SJSA1 (cell line): ENCODE results near the gene RPA1. TPM values are rescaled to one million over a fixed set of nuclear protein-coding genes. Genes with fewer than 3 reads are reported as not detected.

Experiments
- DNase-seq, 2 experiments: peaks; one replicate each; pipeline ENCODE4 v3.0.0-alpha.2; 2015 to 2020; ENCODE audit warnings: low spot score in 2 of 2, low read depth in 1 of 2
- H3K27ac ChIP-seq: fragments of 250-450 bp; sonication (Bioruptor Pico); 2 replicates; pipeline ENCODE4 v1.5.1; 2020; ENCODE audit warnings: mild to moderate bottlenecking, moderate library complexity
- H3K27me3 ChIP-seq: fragments of 250-450 bp; sonication (Bioruptor Pico); replicated peaks from 2 replicates; pipeline ENCODE4 v1.5.1; 2020; ENCODE audit warnings: mild to moderate bottlenecking, moderate library complexity
- H3K36me3 ChIP-seq: fragments of 250-450 bp; sonication (Bioruptor Pico); 2 replicates; pipeline ENCODE4 v1.5.1; 2020; ENCODE audit warnings: mild to moderate bottlenecking
- H3K4me1 ChIP-seq: fragments of 250-450 bp; sonication (Bioruptor Pico); replicated peaks from 2 replicates; pipeline ENCODE4 v1.6.1; 2021; ENCODE audit warnings: mild to moderate bottlenecking
- H3K4me3 ChIP-seq: fragments of 250-450 bp; sonication (Bioruptor Pico); 2 replicates; pipeline ENCODE4 v1.5.1; 2020; ENCODE audit warnings: mild to moderate bottlenecking
- H3K9me3 ChIP-seq: fragments of 250-450 bp; sonication (Bioruptor Pico); replicated peaks from 2 replicates; pipeline ENCODE4 v1.5.1; 2020; ENCODE audit warnings: mild to moderate bottlenecking
- total RNA-seq: library from RNA; depleted of rRNA; stranded (reverse); fragments of >200 nt; shearing (Covaris generic); gene quantifications from 2 replicates; pipeline ENCODE4 v1.2.3, GENCODE V29; 2014

The RPA1 gene
- total RNA-seq, 1 experiment from 2014 or later: 34.3 TPM

DNA sequence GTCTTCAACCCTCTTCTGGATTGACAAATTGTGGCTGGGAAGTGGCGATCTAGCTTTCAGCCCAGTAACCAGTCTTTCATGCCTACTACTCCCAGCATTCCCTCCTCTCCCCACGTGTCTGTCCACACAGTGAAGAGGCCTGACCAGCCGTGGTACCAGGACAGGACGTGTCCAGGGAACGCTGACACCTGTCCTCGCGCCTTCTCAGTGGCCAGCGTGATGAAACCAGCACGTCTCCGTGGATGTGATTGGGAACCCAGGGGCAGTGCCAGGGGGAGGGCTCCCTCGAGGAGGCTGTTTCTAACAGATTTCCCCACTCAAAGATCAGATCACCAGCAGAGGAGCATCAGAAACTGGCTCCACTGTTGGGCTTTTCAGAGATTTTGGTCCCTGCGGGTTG is 69.1 kb downstream of the RPA1 start:
- peaks cover 50% of the 10 kb centered on the region for H3K36me3 ChIP-seq
- no peak for DNase-seq
- no peaks in the 10 kb centered on the region for H3K9me3 ChIP-seq
- H3K4me3 ChIP-seq: no peak overlapping the region
- no peak overlapping the region for H3K27ac ChIP-seq
- H3K27me3 ChIP-seq: no peaks in the 10 kb centered on the region
- H3K4me1 ChIP-seq: no peaks in the 10 kb centered on the region

GRCh38 chr17:1899403-1900000 is 69.7 kb downstream of the RPA1 start:
- Histone ChIP-seq H3K27me3 (peaks cover 1% of the 10 kb centered on the region), H3K4me3 (no peak overlapping the region), H3K36me3 (peaks cover 45% of the 10 kb centered on the region), H3K4me1 (no peaks in the 10 kb centered on the region), H3K27ac (no peak overlapping the region), H3K9me3 (no peaks in the 10 kb centered on the region)
- DNase-seq: no peak

GRCh38 chr17:1904273-1905182 is 74.7 kb downstream of the RPA1 start:
- peaks cover 46% of the 10 kb centered on the region for H3K27me3 ChIP-seq

DNA sequence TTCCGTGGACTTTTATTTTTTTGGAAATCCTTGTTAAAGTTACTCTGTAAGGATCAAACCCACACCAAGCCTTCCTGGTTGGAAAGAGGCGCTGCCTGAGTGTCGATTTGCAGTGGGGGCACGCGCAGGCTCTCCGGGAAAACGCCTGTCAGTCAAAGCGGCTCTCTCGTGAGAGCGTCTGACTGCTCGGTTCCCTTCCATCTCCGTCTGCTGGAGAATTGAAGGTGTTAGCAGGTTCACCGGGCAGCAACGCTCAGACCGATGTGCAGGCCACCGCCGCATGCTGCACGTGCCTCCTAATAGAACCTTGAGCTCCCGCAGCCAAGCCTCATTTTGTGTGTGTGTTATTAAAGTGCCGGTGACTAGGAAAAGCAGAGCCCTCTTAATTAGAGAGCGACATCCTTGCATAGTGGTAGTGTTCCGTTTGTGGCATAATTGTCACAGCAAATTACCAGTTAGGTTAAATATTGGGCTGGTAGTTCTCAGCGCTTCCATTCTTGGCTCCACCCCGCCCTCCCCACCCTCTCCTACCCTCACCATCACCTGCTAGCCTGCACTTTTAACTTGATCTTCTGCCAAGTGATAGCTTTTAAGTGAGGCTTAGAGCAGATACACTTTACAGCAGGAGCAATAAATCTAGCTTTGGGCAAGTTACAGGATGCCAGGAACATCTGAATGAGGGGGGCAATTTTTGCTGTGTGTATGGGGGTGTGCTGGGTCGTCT is 75.5 kb downstream of the RPA1 start:
- DNase-seq: no peak

More at GRCh38 chr17:1904273-1905182, 74.7 kb downstream of the RPA1 start:
- no peak overlapping the region for H3K27ac ChIP-seq
- no peak for DNase-seq
- H3K4me1 ChIP-seq: peaks cover 6% of the 10 kb centered on the region
- H3K4me3 ChIP-seq: no peak overlapping the region
- H3K9me3 ChIP-seq: no peaks in the 10 kb centered on the region
- H3K36me3 ChIP-seq: peaks cover 2% of the 10 kb centered on the region

GRCh38 chr17:1906662-1907101 is 76.9 kb downstream of the RPA1 start:
- Histone ChIP-seq H3K4me3 (no peak overlapping the region), H3K27ac (no peak overlapping the region), H3K4me1 (peaks cover 6% of the 10 kb centered on the region), H3K27me3 (peaks cover 55% of the 10 kb centered on the region), H3K36me3 (no peaks in the 10 kb centered on the region), H3K9me3 (no peaks in the 10 kb centered on the region)
- no peak for DNase-seq

More for the DNA sequence above, 75.5 kb downstream of the RPA1 start:
- Histone ChIP-seq H3K27ac (no peak overlapping the region), H3K4me1 (peaks cover 6% of the 10 kb centered on the region), H3K9me3 (no peaks in the 10 kb centered on the region), H3K4me3 (no peak overlapping the region), H3K36me3 (no peaks in the 10 kb centered on the region), H3K27me3 (peaks cover 52% of the 10 kb centered on the region)

DNA sequence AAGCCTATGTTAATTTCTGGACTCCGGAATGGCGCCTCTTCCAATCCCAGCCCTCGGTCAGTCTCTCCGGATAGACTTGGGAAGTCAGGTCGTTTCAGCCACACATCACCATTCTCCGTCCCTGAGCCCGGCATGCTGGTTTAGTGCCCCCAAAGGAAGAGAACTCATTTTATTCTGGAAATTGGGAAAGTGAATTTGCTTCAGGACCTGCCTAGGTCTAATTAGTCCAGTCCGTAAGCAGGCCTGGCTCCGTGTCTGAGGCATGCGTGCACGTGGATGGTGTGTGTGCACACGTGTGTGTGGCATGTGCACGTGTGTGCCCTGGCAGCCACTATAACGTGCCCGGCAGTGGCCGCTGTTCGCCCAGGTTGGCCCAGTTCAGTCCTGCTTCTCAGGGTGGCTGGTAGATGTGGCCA is 77.4 kb downstream of the RPA1 start:
- H3K27me3 ChIP-seq: peaks cover 59% of the 10 kb centered on the region
- H3K27ac ChIP-seq: no peak overlapping the region
- no peak overlapping the region for H3K4me3 ChIP-seq
- H3K36me3 ChIP-seq: no peaks in the 10 kb centered on the region
- peaks cover 6% of the 10 kb centered on the region for H3K4me1 ChIP-seq
- DNase-seq: no peak
- no peaks in the 10 kb centered on the region for H3K9me3 ChIP-seq

GRCh38 chr17:1907909-1908698 is 78.3 kb downstream of the RPA1 start:
- no peak overlapping the region for H3K4me3 ChIP-seq
- peaks cover 6% of the 10 kb centered on the region for H3K4me1 ChIP-seq
- H3K36me3 ChIP-seq: no peaks in the 10 kb centered on the region
- H3K9me3 ChIP-seq: no peaks in the 10 kb centered on the region
- H3K27me3 ChIP-seq: peaks cover 68% of the 10 kb centered on the region
- no peak overlapping the region for H3K27ac ChIP-seq
- no peak for DNase-seq

DNA sequence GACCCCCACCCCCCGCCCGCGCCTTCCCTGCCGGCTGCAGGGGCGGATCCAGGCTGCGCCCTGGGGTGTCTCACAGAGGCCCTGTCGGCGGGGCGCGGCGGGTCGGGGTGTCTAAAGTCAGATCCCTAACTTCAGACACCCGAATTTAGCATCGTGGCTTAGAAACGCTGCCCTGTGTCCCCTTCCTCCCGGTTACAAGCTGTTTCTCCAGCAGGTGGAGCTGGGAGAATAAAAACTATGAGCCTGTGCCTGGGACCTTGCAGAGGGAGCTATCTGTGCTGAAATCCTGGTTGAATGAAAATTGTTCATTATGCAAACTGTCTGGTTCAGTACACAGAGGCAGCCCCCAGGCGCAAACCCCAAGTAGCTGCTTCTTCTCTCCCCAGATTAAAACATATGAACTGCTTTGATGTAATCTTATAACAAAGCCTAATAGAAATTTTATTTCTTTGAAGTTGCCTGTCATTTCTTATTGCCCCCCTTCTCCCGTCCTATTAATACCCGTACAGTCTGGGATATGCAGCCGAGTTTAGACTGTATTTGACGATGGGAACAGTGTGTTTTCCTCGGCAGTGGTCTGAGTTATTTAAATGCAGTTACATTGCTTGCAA is 79.0 kb downstream of the RPA1 start:
- Histone ChIP-seq H3K27ac (no peak overlapping the region), H3K9me3 (no peaks in the 10 kb centered on the region), H3K4me1 (peaks cover 6% of the 10 kb centered on the region), H3K36me3 (no peaks in the 10 kb centered on the region), H3K27me3 (peaks cover 70% of the 10 kb centered on the region), H3K4me3 (no peak overlapping the region)
- DNase-seq: peak; percentile 44 to 55

DNA sequence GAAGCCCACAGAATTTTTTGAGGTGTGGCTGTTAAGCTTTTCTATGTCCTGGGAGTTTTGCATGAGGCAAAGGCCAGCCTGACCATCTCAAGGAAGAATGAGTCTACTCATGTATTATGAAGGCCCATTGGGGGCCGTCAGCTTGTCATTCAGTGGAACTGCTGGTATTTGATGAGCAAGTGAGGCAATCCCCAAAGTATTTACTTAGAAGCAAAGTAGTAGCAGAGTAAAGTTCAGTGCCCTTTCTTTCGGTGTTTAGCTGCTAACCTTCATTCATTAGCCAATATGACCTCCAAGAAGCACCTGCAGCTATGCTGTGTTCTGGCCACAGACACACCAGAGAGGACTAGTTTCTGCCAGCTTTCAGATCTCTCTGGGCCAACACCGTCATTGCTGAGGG is 80.2 kb downstream of the RPA1 start:
- no peaks in the 10 kb centered on the region for H3K36me3 ChIP-seq
- peaks cover 6% of the 10 kb centered on the region for H3K4me1 ChIP-seq
- H3K27ac ChIP-seq: no peak overlapping the region
- no peak overlapping the region for H3K4me3 ChIP-seq
- DNase-seq: no peak
- no peaks in the 10 kb centered on the region for H3K9me3 ChIP-seq
- H3K27me3 ChIP-seq: peaks cover 67% of the 10 kb centered on the region

DNA sequence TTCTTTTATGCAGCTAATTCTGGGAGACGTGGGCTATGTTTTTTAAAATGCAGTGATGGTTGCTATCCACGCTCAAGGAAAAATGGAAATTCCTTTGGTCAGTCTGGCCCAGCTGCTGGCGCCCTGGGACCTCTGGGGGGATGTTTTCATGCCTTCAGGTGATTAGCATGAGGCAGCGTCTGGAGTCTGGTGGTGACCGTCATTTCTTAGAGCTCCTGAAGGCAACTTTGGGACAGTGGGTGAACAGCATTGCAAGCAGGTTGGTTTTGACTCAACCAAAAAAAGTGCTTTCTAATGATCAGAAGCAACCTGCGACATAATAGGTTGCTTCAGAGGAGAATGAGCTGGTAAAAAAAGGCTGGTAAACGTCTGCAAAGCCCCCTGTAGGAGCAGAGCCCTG is 82.3 kb downstream of the RPA1 start:
- Histone ChIP-seq H3K9me3 (no peaks in the 10 kb centered on the region), H3K27me3 (peaks cover 60% of the 10 kb centered on the region), H3K36me3 (no peaks in the 10 kb centered on the region), H3K4me1 (peaks cover 6% of the 10 kb centered on the region), H3K4me3 (no peak overlapping the region), H3K27ac (no peak overlapping the region)
- no peak for DNase-seq

- Histone ChIP-seq H3K36me3 (no peaks in the 10 kb centered on the region), H3K4me1 (peaks cover under 1% of the 10 kb centered on the region; the same call in 1 of the 2 replicates), H3K9me3 (no peaks in the 10 kb centered on the region), H3K27ac (no peak overlapping the region), H3K4me3 (no peak overlapping the region), H3K27me3 (peaks cover 45% of the 10 kb centered on the region)
- no peak for DNase-seq
These were observed 83.9 kb downstream of the RPA1 start for GRCh38 chr17:1913702-1914101.

DNA sequence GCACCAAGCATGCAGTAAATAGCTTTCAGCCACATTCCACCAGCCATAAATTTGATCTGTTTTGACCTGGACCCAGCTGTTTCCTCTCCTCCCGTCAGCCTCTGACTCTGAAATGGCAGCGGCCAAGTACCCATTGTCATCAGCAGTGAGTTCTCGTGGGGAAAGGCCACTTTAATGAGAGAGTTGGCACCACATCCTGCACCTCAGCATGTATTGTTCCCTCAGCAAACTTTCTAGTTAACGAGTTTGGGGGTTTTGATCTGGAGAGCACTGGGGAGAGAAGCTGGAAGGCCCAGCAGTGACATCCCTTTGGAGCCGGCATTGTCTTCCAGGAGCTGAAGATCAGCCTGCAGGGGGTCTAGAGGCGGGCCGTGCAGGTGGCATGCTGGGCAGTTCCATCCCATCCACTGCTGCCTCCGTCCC is 84.9 kb downstream of the RPA1 start:
- no peaks in the 10 kb centered on the region for H3K4me1 ChIP-seq
- no peak overlapping the region for H3K27ac ChIP-seq
- H3K9me3 ChIP-seq: no peaks in the 10 kb centered on the region
- no peak overlapping the region for H3K4me3 ChIP-seq
- no peak for DNase-seq
- H3K36me3 ChIP-seq: no peaks in the 10 kb centered on the region
- peaks cover 35% of the 10 kb centered on the region for H3K27me3 ChIP-seq

DNA sequence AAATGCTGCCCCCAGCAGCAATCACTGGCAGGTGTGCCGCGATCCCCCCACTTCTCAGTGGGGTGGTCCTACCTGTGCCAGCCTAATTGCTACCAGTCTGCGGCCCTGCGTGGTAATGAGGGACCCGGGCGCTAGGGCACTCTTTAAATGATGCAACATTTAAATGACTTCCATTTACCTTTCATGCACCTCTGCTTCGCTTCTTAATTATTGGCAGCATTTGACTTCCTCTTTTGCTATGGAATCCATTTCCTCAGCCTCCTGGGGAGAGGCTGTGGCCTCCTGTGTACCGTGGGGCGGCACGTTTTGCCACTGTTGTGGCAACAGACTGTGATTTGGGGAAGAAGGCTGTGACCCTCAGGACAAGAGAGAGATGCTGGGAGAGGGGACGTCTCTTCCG is 86.1 kb downstream of the RPA1 start:
- Histone ChIP-seq H3K27me3 (peaks cover 30% of the 10 kb centered on the region), H3K36me3 (no peaks in the 10 kb centered on the region), H3K4me1 (no peaks in the 10 kb centered on the region), H3K4me3 (no peak overlapping the region), H3K27ac (no peak overlapping the region), H3K9me3 (no peaks in the 10 kb centered on the region)
- no peak for DNase-seq
